ENCODE data around the gene ZCCHC14. TPM values are rescaled to one million over a fixed set of nuclear protein-coding genes. Genes with fewer than 3 reads are reported as not detected.

The ZCCHC14 gene
- total and polyA plus RNA-seq, 2 of the 13 experiments (the other 11 are each of a cell fraction or from before 2014, with no cell fraction given) = 12.4 to 12.5 TPM

GRCh38 chr16:87412371-87412995 lies 80.3 kb downstream of the ZCCHC14 start:
- no peak for DNase-seq (ENCODE audit: low spot score)
- H3K4me1 ChIP-seq (ENCODE audit: insufficient read depth, low read length) = no peaks in the 10 kb centered on the region
- H3K79me2 ChIP-seq (ENCODE audit: insufficient read depth, low read length) = no peaks in the 10 kb centered on the region
- no TSS peak for BruUV-seq (replicated peaks)
- H3K27me3 ChIP-seq (ENCODE audit: control insufficient read depth in 1 of 2, insufficient read depth in 2 of 2, low read length in 2 of 2) = no peaks in the 10 kb centered on the region
- WGBS (ENCODE audit: low lambda C conversion rate) = 94% methylated on average over 31 of the region's 31 CpGs
- no peak overlapping the region for H3K9ac ChIP-seq (ENCODE audit: insufficient read depth, low read depth, low read length)
- intact Hi-C loops (cut with micrococcal nuclease; ENCODE audit: unreplicated experiment) = no loop called here
- H3K4me3 ChIP-seq (replicated peaks in 1 of 3; ENCODE audit: insufficient read depth in 1 of 3, low read depth in 2 of 3, low read length in 3 of 3) = no peak overlapping the region
- H2AFZ ChIP-seq (ENCODE audit: low read length) = no peak overlapping the region
- FAIRE-seq = no peak
- TF ChIP-seq ARNTL (CRISPR knock-in tag; IDR thresholded peaks at IDR 0.05) (no peak), MXI1 (IDR thresholded peaks at IDR 0.05; ENCODE audit: borderline replicate concordance, low read depth, low read length) (no peak), TBP (CRISPR knock-in tag; IDR thresholded peaks at IDR 0.05) (no peak), PHB2 (IDR thresholded peaks at IDR 0.05; ENCODE audit: partially characterized antibody) (no peak), CSRNP2 (CRISPR knock-in tag; conservative IDR thresholded peaks at IDR 0.05; ENCODE audit: low read depth) (no peak)
- TF ChIP-seq, protein P1, sequence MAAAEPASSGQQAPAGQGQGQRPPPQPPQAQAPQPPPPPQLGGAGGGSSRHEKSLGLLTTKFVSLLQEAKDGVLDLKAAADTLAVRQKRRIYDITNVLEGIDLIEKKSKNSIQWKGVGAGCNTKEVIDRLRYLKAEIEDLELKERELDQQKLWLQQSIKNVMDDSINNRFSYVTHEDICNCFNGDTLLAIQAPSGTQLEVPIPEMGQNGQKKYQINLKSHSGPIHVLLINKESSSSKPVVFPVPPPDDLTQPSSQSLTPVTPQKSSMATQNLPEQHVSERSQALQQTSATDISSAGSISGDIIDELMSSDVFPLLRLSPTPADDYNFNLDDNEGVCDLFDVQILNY (CRISPR knock-in tag; conservative IDR thresholded peaks at IDR 0.05) = no peak
- no peak overlapping the region for H3K4me2 ChIP-seq (ENCODE audit: low read depth, low read length)
- in situ Hi-C loops (cut with HindIII; ENCODE audit: extremely low pct_ligation_motif_present, low pct_unique_long_range_greater_than_20kb) = no loop called here
- peaks cover 48 to 80% of the 10 kb centered on the region in 2 experiments for H3K36me3 ChIP-seq (replicated peaks in 1 of 2; ENCODE audit: control insufficient read depth in 1 of 2, insufficient read depth in 2 of 2, low read length in 2 of 2)
- H3K27ac ChIP-seq (ENCODE audit: extremely low read length, insufficient read depth, low read length) = no peak overlapping the region
- H4K20me1 ChIP-seq (ENCODE audit: insufficient read depth, low read length) = no peaks in the 10 kb centered on the region
- no peaks in the 10 kb centered on the region for H3K9me3 ChIP-seq (ENCODE audit: low read length)
- ChIA-PET POLR2A (no interaction called here), CTCF (ENCODE audit: low intra/inter-chr PET ratio, low total read pairs) (no interaction called here)
- ATAC-seq = peak; percentile 10

Data from HepG2 (cell line).